Hematopoietic multipotent progenitor cell treated with erythropoietin and hydrocortisone succinate and interleukin-3 and kit ligand, for 8 days (in vitro differentiated cells): ENCODE measurements around the gene NR2C2.
"Not testable (repeated sequence)": the region's sequence is repeated elsewhere in the genome, so short reads cannot be mapped to it uniquely, and the experiment has no call there.

ENCODE experiments used
- DNase-seq: peaks from one replicate; pipeline ENCODE4 v3.0.0-alpha.2; 2015

Gene NR2C2

DNA sequence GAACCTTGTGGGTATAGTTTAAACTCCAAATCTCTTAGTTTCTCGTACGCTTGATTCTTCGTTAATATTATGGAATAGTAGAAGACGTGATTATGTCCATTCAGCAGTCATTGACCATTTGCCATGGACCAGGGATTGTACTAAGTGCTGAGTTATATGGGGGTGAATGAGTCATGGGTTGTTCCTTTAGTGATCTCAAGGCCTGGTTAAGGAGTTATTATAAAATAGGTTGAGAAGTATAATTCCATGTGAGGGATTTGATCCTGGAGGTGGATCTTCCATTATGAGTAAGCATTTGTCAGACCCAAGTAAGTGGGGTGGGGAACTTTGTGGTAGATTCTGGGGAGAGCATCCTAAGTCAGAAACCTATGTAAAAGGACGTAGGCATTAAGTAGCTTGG, 15.4 kb downstream of the NR2C2 start:
- DNase-seq: no peak

DNA sequence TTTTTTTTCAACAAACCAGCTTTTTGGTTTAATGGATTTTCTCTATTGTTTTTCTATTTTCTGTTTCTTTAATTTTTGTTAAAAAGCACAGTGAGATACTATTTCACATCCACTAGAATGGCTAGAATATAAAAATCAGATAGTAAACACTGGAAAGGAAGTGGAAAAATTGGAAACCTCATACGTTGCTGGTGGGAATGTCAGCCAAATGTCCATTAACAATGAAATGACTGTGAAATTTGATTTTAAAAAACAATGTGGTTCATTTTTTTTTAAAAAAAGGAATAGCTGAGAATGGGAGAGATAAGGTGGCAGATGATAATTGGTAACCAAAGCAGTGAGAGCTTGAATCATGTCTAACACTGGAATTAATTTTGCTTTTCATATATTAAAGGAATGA, 19.9 kb downstream of the NR2C2 start:
- no peak for DNase-seq

DNA sequence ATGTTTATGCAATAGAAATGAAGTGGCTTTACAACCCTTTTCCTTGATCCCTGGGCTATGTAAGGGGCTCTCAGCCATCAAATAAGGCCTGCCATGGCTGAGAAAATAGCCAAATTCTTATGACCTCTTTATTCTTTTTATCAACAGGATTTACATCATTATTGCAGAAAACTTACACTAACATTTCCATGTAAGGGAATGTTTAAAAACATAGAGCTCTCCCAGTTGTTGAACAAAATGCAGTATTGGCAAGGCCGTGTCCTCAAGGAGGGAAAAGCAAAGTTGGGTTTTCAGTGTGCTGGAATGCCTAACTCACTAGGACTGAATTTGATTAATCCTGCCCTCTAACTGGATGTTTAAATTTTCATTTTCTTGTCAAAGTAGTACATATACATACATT, 22.3 kb downstream of the NR2C2 start:
- DNase-seq: no peak

DNA sequence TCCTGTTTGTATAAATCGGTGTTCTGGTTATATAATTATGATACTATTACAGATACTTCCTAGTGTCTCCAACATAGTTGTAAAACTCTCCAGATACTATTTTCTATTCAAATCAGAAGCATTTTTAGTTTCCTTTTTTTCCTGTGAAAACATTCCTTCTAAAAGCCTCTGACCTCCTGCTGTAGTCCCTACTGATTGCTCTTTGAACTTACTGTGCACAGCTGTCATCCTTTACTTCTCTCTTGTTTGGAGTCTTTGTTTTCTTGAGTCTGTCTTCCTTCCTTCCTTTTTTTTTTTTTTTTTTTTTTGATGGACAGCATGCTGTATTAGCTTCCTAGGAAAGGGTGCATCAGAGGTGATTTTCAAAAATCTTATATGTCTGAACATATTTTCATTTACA, 28.9 kb downstream of the NR2C2 start:
- DNase-seq: no peak

DNA sequence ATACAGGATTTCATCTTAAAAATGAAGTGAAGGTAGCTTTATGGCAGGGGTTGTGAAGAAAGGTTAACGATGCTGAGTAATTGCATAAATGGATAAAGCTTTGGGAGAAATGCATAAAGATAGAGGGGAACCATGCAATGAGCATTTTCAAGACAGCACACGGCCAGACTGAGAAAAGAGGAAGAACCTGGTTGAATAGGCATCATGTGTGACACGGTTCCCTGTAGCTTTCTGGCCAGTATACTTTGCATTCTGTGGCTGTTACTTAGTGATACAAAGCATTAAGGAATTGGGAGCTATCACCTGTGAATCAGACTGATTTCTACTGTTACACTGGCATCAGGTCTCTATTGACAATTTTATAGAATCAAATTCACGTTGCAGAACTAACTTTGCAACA, 33.3 kb downstream of the NR2C2 start:
- DNase-seq: no peak

DNA sequence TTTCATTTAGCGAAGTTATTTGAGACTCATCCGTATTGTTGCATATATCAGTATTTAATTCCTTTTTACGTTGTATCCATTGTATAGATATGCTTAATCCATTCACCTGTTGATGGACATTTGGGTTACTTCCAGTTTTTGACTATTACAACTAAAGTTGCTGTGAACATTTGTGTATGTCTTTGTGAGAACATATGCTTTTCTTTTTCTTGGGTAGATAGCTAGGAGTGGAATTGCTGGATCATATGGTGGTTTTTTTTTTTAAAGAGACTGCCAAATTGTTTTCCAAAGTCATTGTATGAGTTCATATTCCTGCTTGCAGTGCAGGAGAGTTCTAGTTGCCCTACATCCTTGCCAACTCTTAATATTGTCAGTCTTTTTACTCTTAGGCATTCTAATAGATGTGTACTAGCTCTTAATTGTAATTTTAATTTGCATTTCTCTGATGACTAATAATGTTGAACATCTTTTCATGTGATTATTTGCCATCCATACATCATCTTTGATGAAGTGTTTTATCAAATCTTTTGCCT, 37.3 kb downstream of the NR2C2 start:
- DNase-seq: no peak

DNA sequence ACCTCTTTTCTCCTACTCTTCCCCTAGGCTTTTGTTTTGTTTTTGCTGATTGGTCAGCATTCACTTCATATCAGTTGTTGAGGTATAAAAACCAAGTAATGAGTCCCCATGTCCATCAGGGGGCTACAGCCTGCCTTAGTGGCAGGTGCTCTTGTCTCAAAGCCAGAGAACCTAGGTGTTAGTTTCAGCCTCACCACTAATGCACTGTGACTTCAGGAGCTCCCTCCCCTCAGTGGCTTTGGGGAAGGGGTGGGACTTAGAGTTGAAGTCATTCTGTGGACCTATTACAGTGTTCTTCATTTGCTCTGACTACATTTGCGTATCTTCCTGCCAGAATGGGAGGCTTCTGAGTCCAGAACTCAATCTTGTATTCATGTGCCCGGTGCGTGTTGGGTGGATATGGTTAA, 41.6 kb downstream of the NR2C2 start:
- peak; percentile 31 for DNase-seq

DNA sequence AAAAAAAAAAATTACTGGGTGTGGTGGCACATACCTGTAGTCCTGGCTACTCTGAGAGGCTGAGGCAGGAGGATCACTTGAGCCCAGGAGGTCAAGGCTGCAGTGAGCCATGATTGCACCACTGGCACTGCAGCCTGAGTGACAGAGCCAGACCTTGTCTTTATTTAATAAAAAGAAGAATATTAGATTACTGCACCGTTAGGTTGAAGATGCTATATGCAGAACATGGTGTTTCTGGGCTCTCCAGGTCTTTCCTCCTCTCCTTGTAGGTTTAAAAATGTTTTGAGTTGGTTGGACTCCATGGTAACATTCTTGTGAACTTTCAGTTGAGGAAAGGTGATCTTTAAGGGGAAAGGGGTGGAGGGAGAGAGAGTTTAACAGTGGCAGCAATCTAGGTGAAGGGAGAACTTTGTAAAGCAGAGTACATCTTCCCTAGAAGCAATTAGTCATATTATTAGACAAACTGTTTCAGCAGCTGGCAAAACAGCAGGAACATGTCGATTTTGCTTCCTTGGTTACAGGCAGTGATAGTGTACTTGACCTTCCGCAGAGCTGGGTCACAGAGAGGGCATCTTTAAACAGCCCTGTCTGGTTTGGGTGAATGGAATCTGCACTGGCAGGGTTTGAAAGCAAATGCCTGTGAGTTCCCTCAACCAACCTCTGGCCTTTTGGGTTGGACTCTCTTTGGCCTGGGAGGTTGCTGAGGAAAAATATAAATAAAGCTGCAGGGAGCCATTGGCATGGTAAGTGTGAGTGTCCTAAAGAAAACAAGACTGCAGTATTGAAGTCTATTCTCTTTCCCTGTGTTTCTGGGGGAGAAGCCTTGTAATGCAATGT, 42.8 kb downstream of the NR2C2 start:
- no peak for DNase-seq

DNA sequence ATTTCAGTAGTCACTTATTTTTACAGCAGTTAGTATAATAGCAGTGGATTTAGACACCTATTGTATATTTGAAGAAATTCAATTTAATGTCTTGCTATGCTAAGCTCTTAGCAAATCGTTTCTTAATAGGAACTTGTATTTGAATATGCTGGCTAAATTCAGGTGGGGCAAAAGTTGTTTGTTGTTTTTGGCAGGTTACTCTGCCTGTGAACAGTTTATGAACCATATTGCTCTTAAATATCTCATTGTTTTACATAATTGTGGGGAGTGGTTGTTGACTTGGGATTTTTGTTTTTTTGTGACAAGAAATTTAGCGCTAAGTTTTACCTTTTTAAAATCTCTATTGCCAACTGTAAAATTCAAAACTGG, 43.4 kb downstream of the NR2C2 start:
- DNase-seq: no peak

DNA sequence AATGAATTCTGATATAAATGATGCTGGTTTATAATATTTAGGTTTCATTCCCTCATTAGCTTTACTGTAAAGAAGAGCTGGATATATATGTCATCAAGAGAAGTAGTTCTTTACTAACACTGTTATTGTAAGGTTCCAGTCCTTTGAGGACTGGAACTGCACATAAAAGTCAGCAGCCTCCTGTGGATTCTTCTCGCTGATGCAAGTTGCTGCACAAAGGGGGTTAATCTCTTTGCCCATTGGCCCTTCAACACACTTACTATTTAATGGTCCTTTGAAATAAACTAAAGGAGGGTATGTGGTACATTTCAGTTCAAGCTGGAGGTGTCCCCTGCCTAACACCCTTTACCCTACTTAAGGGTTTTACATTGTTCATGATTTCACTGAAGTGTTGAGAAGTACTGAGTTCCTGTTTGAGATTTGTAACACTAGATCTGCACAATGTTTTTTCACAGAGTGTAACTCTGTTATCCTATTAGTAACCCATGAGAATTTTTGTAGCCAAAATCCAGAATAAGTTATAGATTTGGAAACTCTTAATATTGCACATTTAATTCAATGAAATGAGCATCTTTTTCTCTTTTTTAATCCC, 43.9 kb downstream of the NR2C2 start:
- no peak for DNase-seq

DNA sequence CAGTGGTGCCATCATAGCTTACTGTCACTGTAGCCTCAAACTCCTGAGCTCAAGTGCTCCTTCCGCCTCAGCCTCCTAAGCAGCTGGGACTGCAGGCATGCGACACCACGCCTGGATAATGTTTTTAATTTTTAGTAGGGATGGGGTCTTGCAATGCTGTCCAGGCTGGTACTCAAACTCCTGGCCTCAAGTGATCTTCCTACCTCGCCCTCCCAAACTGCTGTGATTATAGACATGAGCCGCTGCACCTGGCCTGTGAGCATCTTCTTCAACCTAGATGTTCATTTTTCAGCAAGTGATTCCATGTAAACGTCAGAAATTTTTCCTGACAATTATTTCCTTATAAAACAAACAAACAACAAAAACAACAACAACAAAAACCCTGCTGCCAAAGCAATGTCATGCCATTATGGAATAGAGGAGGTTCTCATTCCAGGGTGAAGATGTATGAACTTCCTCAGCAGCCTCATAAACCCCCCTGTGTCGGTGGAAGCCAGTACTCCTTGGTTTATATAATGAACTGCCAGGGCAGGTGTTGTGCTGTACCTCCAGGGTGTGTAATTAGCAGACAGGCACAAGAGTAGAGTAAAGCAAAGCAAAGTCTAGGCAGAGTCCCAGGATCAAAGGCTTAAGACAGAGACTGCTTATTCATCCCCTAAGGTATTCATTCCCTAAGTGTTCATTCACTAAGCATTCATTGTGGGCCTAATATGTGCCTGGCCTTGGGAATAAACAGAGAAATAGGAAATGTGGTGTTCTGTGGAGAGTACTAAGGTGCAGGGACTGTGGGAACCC, 44.6 kb downstream of the NR2C2 start:
- DNase-seq: no peak

DNA sequence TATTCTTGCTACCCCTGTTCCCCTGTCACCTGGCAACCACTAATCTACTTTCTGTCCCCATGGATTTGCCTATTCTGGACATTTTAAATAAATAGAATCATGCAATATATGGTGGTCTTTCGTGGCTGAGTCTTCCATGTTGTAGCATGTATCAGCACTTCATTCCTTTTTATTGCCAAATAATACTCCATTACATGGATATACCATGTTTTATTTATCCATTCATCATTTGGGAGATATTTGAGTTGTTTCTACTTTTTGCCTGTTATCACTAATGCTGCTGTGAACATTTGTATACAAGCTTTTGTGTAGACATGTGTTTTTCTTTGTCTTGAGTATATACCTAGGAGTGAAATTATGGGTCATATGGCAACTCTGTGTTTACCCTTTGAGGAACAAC, 50.6 kb downstream of the NR2C2 start:
- DNase-seq: no peak

DNA sequence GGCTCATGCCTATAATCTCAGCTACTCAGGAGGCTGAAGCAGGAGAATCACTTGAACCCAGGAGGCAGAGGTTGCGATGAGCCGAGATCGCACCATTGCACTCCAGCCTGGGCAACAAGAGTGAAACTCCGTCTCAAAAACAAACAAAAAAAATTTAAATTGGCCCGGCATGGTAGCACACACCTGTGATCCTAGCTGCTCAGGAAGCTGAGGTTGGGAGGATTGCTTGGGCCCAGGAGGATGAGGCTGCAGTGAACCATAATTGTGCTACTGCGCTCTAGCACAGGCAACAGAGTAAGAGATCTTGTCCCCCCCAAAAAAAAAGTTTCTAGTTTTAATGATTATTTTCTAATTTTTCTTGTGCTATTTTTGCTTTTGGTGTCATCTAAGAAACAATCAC, 51.8 kb downstream of the NR2C2 start:
- DNase-seq: not testable (repeated sequence)

DNA sequence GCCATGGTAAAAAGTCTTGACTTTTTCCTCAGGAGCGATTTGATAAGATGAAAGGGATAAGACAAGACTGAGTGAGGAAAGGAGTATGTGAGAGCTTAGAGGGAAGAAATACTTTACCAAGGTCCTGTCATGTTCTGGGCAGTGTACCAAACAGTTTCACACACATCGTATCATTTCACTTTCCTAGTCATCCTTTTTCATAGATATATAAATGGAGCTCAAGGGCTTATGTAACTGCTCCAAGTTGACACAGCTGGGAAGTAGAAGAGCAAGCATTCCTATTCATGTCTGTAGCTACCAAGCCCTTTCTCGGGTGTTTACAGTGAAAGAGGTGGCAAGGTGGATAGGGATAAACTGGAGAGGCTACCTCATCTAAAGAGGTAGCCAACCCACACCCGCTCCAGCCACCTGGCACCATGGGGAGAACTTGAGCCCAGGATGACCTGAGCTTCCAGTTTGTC, 60.3 kb downstream of the NR2C2 start:
- no peak for DNase-seq

DNA sequence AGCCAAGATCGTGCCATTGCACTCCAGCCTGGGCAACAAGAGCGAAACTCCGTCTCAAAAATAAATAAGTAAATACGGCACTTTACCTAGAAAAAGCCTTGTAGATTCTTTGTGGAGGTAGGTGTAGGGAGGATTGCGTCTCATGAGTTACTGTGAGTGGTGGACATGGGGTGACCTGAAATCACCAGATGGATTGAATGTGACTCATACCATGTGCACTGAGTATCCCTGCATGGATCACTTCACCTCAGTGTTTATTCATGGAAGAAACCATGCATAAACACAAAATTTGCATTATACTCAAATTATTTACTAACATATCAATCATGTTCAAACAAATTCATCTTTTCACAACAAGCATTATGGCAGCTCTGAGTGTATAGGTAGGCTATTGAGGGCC, 61.8 kb downstream of the NR2C2 start:
- no peak for DNase-seq

DNA sequence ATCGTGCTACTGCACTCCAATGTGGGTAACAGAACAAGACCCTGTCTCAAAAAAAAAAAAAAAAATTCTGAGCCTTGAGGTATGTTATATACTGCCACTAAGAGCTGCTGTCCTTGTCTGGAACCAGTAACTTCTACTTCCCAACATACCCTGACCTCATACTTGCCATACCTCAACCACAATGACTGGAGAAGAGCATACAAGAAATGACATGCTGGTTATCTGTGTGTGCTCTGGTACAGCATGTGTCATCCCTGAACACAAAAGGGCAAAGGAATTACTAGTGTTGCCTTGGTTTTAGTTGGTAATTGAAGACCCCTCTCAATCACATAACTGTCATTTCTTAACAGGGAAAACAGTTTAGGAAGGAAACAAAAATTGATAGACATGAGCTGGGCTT, 63.3 kb downstream of the NR2C2 start:
- no peak for DNase-seq

DNA sequence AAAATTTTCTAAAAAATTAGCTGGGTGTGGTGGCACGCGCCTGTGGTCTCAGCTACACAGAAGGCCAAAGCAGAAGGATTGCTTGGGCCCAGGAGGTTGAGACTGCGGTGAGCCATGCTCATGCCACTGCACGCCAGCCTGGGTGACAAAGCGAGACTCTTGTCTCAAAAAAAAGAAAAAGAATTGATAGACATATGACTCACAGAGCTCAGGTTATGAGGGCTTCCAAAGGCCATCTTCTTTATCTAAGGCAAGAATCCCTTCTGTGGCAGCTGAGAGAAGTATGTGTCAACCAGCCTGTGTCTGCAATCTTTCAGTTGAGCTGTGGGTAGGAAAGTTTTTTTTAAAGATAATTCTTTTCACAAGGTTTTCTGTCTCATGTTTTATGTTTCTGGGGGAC, 63.8 kb downstream of the NR2C2 start:
- peak; percentile 59 for DNase-seq

DNA sequence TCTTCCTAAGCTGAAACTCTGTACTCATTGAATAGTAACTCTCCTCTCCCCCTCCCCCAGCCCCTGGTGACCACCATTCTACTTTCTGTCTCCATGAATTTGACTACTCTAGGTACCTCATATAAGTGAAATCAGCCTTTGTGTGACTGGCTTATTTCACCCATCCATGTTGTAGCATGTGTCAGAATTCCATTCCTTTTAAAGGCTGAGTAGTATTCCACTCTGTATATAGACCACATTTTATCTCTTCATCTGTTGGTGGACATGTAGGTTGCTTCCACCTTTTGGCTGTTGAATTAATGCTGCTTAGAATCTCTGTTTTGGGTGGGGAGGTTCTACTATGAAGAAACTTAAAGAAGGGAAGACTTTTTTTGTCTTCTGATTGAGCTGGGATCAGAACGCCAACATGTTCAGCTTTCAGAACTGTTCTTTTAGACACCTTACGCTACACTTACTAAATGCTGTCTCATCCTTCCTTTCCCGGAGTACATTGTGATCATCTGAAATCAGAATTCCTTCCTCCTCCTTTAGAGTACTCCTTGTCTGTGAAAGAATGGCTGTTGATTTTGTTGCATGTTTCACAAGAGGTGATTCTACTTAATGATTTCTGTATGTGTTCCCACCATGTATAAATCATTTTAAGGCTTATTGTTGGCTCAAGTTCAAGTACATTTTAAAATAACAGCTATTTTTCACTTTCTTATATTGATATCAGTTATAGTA, 67.4 kb downstream of the NR2C2 start:
- no peak for DNase-seq

DNA sequence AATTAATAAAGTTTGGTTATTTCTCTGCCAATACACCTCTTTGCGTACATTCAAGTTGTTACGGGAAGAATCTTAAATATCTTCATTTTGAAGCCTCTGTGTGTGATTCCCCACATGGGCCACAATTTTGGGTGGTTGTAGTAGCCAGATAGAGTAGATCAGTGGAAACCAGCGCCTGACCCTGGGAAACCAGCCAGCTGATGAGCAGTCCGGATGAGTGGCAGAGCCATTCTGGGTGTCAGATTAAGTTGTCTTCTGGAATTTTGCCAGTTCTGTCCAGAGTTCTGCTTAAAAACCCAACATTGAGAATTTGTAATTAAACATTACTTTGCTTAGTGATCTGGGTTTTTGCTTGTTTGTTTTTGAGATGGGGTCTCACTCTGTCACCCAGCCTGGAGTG, 68.1 kb downstream of the NR2C2 start:
- DNase-seq: peak; percentile 68

DNA sequence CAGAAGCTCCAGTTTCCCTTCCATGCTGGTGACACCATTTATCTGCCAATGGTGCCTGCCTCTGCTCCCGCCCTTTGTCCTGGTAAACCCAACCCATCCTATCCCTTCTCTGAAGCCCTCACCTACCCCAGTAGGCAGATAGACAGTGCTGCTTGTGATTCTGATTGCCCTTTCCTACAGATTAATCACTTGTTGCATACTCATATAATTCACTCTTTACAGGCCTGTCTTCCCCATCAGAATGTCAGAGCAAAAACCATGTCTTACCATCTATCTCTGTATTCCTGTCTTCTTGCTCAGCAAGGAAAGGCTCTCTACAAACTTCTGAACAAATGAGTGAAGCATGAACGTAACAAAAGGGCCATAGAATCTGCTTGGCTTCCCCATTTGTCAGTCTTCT, 69.8 kb downstream of the NR2C2 start:
- DNase-seq: no peak

DNA sequence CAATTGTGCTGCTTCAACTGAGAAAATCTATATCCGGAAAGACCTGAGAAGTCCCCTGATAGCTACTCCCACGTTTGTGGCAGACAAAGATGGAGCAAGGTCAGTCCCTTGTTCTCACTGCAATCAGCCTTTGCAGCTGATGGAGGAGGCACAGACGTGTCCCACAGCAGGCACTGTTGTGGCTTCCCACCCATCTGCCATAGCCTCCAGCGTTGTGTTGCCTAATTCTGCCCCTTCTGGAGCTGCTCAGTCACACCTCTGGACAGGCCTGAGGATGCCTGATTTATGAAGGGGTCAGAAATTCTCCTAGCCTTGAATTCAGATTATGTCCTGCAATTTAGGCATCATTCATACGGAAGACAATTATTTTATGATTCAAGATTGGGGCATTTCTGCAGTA, 75.9 kb downstream of the NR2C2 start:
- no peak for DNase-seq

DNA sequence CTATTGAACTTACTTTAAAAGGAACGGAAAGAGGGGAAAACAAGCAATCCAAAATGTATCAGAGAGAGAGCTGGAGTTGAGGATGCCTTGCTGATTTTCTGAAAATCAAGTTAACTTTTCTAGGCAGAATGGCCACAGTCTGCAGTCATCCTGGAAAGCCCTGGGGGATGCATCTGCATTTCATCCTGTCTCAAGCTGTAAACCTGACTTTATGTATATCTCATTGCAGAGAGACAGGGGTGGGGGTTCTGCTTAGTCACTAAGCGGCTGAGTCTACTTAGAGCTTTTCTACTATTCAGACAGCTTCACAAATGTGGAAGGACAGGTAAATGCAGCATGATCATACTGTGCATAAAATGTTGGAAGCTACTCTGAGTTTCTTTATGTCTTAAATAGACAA, 76.3 kb downstream of the NR2C2 start:
- DNase-seq: no peak

DNA sequence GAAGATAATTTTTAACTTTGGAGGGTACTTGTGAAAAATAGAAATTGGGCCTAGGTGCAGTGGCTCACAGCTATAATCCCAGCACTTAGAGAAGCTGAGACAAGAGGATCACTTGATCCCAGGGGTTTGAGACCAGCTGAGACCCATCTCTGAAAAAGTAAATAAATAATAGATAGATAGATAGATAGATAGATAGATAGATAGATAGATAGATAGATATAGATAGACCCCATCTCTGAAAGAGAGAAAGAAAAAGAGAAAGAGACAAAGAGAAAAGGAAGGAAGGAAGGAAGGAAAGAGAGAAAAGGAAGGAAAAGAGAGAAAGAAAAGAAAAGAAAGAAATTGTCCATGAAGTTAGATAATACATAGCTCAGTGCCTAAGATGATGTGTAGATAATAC, 82.2 kb downstream of the NR2C2 start:
- DNase-seq: no peak
